ENCODE measurements around the gene ZBTB38. TPM values are rescaled to one million over a fixed set of nuclear protein-coding genes. Genes with fewer than 3 reads are reported as not detected.

ZBTB38 gene
- total RNA-seq, 1 experiment from 2014 or later = 46.7 TPM

- no peak for DNase-seq (ENCODE audit: low read depth, low spot score)
- ATAC-seq = no peak
- H3K4me3 ChIP-seq (ENCODE audit: low read depth in 2 of 2, low read length in 2 of 2) = no peak overlapping the region
- intact Hi-C loops (cut with micrococcal nuclease; ENCODE audit: unreplicated experiment) (no loop called here), in situ Hi-C loops (cut with HindIII; ENCODE audit: low pct_unique_long_range_greater_than_20kb, low sequenced_read_pairs) (no loop called here)
- no peaks in the 10 kb centered on the region for H3K9me3 ChIP-seq (ENCODE audit: control insufficient read depth, insufficient read depth, low read depth, low read length)
- ChIA-PET CTCF (interaction anchor here (0.7 kb wide), 2 partner anchors 19 to 119 kb away, joined by 4 to 12 read pairs; no protein-coding TSS in a partner anchor), POLR2A (no interaction called here)
- H3K4me1 ChIP-seq (ENCODE audit: control insufficient read depth, insufficient read depth, low read length) = no peaks in the 10 kb centered on the region
- TF ChIP-seq TCF7L2 (IDR thresholded peaks at IDR 0.05; ENCODE audit: low read depth, low read length) (no peak), SIN3A (IDR thresholded peaks at IDR 0.05; ENCODE audit: borderline replicate concordance, insufficient read depth, low read depth, low read length) (no peak), POLR2AphosphoS5 (IDR thresholded peaks at IDR 0.05; ENCODE audit: low read depth, low read length) (no peak), CTCF (IDR thresholded peaks at IDR 0.05) (no peak), REST (IDR thresholded peaks at IDR 0.05; ENCODE audit: insufficient read depth in 1 of 2, low read depth in 2 of 2, low read length in 1 of 2) (no peak)
- no peaks in the 10 kb centered on the region for H3K27me3 ChIP-seq (ENCODE audit: control insufficient read depth, insufficient read depth, low read length)
- no peak overlapping the region for H3K27ac ChIP-seq (ENCODE audit: low read length)
- BruUV-seq (replicated peaks) = no TSS peak
- H3K36me3 ChIP-seq (ENCODE audit: control insufficient read depth, insufficient read depth, low read length) = no peaks in the 10 kb centered on the region
These were observed 15.9 kb upstream of the ZBTB38 start for GRCh38 chr3:141352262-141352984.

- H3K4me3 ChIP-seq (ENCODE audit: low read depth in 2 of 2, low read length in 2 of 2) = no peak overlapping the region
- no peak for ATAC-seq
- no peaks in the 10 kb centered on the region for H3K4me1 ChIP-seq (ENCODE audit: control insufficient read depth, insufficient read depth, low read length)
- TF ChIP-seq REST (IDR thresholded peaks at IDR 0.05; ENCODE audit: insufficient read depth in 1 of 2, low read depth in 2 of 2, low read length in 1 of 2) (no peak), CTCF (IDR thresholded peaks at IDR 0.05) (no peak), POLR2AphosphoS5 (IDR thresholded peaks at IDR 0.05; ENCODE audit: low read depth, low read length) (no peak), SIN3A (IDR thresholded peaks at IDR 0.05; ENCODE audit: borderline replicate concordance, insufficient read depth, low read depth, low read length) (no peak), TCF7L2 (IDR thresholded peaks at IDR 0.05; ENCODE audit: low read depth, low read length) (no peak)
- H3K9me3 ChIP-seq (ENCODE audit: control insufficient read depth, insufficient read depth, low read depth, low read length) = no peaks in the 10 kb centered on the region
- ChIA-PET CTCF (no interaction called here), POLR2A (no interaction called here)
- H3K27ac ChIP-seq (ENCODE audit: low read length) = no peak overlapping the region
- intact Hi-C loops (cut with micrococcal nuclease; ENCODE audit: unreplicated experiment) = no loop called here
- no peaks in the 10 kb centered on the region for H3K27me3 ChIP-seq (ENCODE audit: control insufficient read depth, insufficient read depth, low read length)
- in situ Hi-C loops (cut with HindIII; ENCODE audit: low pct_unique_long_range_greater_than_20kb, low sequenced_read_pairs) = no loop called here
- no peak for DNase-seq (ENCODE audit: low read depth, low spot score)
- no TSS peak for BruUV-seq (replicated peaks)
- H3K36me3 ChIP-seq (ENCODE audit: control insufficient read depth, insufficient read depth, low read length) = no peaks in the 10 kb centered on the region
These were observed 14.4 kb upstream of the ZBTB38 start for GRCh38 chr3:141353652-141354495.
